Amniotic epithelial cell (primary cell): Measurements from ENCODE around the gene IGSF21.

Experiments
- DNase-seq: peaks from one replicate; pipeline ENCODE4 v3.0.0-alpha.2; 2010; ENCODE audit warnings: low read depth

The IGSF21 gene

DNA sequence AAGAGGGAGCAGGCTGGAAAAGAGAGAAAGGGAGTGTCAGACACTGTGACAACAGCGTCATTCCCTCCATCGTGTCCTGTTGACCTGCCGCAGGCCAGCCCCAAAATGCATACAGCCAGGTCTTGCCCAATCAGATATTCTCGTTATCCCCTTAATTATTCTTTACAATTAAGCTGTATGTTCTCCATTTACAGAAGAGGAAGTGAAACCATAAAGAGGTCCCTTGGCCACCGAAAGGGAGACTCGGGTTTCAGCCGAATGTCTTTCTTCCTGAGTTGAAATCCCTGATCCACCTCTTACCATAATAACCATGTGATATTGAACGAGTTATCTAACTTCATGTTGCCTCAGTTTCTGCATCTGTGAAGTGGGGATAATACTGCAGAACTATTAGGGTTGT, 70.5 kb downstream of the IGSF21 start:
- DNase-seq: no peak

DNA sequence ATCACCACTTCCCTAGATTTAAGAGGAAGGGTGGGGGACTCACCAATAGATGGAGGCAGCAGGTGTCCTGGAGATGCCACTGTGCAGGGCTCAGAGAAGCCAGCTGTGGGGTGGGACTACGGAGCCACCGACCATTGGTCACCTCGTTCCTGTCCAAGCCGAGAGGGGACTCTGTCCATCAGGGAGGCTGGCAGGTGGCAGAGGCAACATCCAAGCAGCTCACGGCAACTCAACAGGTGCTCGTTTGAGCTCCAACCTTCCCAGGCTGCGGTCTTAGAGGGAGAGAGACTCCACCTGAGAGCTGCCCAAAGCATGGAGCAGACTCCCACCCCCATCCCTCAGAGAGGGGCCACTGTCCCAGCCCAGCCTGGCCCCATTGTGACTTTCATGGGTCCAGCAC, 71.4 kb downstream of the IGSF21 start:
- no peak for DNase-seq

- DNase-seq: no peak
These were observed 75.0 kb downstream of the IGSF21 start for GRCh38 chr1:18182398-18183160.

DNA sequence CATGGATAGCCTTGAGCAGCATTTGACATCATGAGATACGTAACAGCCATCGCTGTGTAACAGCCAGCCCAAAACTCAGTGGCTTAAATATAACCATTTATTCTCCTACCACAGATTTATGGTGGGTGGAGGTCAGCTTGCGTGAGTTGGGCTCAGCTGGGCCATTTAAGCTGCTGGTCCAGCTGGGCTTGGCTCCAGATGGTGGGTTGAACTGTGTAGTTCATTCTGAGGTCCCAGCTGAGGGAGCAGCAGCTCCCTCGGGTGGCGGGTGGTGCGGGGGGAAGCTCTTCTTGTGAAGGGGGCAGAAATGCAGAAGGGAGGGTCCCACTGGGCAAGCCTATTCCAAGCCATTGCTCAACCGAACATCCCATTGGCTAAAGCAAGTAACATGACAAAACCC, 75.9 kb downstream of the IGSF21 start:
- no peak for DNase-seq

DNA sequence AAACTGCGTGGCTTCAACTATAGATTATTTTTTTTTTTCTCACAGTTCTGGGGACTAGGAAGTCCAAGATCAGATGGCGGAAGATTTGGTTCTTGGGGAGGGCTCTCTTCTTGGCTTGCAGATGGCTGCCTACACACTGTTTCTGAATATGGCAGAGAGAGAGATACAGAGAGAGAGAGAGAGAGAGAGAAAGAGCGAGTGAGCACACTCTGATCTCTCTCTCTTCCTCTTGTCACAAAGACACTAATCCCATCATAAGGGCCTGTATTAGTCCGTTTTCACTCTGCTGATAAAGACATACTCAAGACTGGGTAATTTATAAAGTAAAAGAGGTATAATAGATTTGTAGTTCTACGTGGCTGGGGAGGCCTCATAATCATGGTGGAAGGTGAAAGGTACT, 79.5 kb downstream of the IGSF21 start:
- DNase-seq: no peak

GRCh38 chr1:18188820-18189517, 81.4 kb downstream of the IGSF21 start:
- DNase-seq: no peak

DNA sequence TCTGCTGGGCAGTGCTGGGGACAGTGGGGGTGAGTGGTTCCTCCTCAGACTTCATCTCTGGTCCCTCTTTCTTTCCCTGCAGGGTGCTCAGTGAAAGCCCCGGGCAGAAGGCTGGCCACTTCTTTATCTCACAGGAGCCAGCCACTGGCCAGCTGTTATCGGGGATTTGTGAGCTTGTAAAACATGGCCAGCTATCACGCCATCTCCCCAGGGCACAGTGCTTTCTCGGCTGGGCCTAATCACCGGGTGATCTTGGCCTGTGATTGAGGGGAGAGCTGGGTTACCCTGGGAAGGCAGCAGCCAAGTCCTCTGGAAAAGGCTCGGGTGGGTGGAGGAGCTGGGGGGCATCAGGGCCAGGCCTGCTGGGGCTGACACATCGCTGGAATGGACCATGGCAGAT, 83.0 kb downstream of the IGSF21 start:
- no peak for DNase-seq

GRCh38 chr1:18191037-18191436, 83.4 kb downstream of the IGSF21 start:
- DNase-seq: no peak

- DNase-seq: no peak
These were observed 84.0 kb downstream of the IGSF21 start for GRCh38 chr1:18191481-18192155.

- no peak for DNase-seq
These were observed 84.6 kb downstream of the IGSF21 start for GRCh38 chr1:18192182-18192581.

DNA sequence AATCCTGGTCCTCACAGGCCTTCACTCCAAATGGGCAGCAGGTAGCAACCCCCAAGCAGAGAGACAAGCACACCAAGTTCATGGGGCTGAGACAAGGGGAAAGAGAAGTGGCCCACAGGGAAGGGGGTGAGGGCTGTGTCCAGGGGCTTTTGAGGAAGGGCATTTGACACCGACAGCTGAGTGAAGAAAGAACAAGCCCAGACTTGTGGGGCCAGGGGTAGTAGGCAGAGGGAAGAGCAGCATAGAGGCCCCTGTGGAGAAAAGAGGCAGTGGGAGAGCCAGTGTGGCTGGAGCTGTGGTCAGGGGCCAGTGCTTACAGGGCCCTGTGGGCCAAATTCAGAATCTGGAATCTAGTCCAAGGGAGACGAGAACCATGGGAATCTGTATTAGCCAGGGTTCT, 85.4 kb downstream of the IGSF21 start:
- DNase-seq: no peak

DNA sequence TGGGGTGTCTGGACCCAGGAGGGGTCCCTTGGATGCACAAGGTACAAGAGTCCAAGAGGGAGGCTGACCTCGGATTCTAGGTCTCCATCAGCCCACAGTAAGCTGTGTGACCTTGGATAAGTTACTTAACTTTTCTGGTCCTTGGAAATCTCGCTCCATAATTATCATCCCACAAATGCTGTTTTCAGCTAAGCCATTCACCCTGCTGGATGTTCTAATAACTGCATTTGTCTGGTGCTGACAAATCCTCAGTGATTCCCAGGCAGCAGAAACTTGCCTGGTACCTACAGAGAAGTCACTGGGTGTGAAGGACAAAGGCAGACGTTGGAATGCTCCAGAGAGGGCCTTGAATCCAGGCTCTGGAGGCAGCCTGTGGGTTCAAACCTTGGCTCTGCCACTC, 89.7 kb downstream of the IGSF21 start:
- DNase-seq: no peak

DNA sequence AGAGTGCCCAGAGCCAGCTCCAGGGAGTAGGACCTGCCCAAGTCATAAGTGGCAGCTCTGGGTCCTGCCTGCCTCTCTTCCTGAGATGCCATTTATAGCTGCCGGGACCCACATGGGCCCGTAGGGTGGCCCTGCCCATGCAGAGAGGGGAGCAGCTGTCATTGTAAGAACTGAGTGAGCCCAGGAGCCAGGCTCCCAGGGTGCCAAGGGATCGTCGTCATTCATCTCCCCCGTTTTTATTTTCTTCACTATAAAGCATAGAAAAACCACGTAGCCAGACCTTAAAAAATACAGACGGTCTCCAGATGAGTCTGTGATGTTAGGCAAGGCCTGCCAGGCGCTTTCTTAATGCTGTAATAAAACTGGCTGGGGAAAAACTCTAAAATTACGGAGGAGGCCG, 90.7 kb downstream of the IGSF21 start:
- no peak for DNase-seq

DNA sequence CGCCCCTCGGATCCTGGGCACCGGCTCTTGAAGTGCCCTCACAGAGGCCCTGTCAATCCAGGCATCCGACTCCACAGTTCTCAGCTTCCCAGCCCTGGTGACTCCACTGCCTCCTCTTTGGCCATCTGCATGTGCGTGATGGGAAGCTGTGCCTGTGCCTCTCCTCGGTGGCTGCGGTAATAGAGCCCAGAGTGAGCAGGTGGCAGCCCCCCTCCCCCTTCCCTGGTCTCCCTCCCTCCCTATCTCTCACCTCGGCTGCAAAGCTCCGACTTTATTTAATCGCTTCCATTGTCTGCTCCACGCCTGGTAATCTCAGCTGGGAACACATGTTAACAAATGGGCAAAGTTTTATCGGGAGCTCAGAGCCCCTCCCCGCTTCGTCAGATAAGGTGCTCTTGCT, 91.9 kb downstream of the IGSF21 start:
- no peak for DNase-seq

DNA sequence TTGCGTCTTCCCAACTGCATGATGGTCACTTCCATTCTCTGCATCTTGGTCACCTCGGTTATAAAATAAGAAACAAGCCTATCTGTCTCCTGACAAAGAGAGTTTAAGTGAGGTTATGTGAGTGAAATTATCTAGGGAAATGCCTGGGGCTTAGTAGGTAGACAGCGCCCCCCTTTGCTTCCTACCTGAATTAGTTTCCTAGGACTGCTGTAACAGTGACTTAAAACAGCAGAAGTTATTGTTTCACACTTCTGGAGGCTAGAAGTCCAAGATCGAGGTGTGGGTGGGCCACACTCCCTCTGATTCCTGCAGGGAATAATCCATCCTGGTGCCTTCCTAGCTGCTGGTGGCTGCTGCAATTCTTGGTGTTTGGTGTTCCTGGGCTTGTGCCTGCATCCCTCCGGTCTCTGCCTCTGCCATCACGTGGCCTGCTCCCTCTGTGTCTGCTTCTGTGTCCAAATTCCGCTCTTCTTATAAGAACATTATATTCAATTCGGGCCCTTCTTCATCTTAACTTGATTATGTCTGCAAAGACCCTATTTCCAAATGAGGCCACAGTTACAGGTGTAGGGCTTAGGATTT, 92.6 kb downstream of the IGSF21 start:
- no peak for DNase-seq

GRCh38 chr1:18200918-18201317, 93.3 kb downstream of the IGSF21 start:
- no peak for DNase-seq

DNA sequence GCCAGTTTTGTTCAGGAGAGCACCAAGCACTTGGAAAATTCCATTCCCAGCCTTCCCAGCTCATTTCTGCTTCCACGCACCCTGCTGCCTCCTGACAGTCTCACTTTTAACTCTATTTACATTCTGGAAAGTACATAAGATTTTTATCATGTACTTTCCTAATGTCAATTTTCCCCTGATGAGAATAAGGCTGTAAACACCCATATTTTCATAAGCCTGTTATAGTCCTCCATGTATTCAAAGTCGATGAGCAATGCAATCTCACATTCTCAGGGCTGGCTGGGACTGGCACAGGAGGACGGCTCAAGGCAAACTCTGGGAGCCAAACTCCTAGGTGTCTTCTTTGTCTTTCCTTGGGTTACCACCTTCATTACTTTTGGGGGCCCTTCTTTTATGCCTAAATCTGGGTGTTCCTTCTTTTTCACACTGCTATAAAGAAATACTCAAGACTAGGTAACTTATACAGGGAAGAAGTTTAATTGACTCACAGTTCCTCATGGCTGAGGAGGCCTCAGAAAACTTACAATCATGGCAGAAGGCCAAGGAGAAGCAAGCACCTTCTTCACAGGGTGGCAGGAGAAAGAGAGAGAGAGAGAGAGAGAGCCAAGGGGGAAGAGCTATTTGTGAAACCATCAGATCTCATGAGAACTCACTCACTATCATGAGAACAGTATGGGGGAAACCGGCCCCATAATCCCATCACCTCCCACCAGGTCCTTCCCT, 94.6 kb downstream of the IGSF21 start:
- no peak for DNase-seq

GRCh38 chr1:18203645-18204044, 96.0 kb downstream of the IGSF21 start:
- no peak for DNase-seq

DNA sequence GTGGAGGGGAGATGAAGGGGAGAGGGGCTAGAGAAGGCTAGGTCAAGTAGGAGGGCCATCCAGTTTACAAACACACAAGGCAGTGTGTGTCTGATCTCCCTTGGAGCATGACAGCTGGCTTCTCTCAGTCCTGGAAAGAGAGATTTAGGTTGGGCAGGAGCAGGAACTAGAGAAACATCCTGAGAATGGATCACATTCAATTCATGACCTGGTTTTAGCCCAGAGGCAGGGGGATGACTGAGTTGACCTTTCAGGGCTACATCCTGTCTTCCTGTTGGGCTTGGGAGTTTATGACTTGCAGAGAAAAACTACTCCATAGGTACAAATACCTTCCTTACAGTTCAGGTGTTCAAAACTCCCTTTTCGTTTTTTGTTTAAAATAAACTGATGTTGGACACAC, 97.0 kb downstream of the IGSF21 start:
- no peak for DNase-seq

GRCh38 chr1:18205319-18205718, 97.7 kb downstream of the IGSF21 start:
- no peak for DNase-seq

DNA sequence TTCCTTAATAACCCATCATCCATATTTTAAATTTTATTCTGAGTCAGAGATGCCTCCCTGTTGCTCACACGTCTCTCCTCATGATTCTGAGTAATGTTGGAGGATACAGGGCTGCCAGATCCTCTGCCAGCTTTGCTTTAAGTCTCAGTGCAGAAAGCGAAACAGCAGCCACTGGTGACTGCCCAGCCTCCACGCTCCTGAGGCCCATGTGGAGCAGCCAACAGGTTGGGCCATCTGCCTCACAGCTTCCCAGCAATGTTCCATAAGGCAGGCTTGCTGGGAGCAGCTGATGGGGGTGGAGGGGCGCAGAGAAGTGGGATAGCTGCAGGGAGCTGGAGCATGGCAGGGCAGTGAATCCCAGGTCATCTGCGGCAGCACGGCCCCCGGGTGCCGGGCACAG, 104.2 kb downstream of the IGSF21 start:
- DNase-seq: no peak

GRCh38 chr1:18217398-18218043, 109.9 kb downstream of the IGSF21 start:
- no peak for DNase-seq
